IMR-90 (cell line): ENCODE results near the gene VTCN1. TPM values are rescaled to one million over a fixed set of nuclear protein-coding genes. Genes with fewer than 3 reads are reported as not detected.

Source experiments
- ATAC-seq: fragments of 200-7000 bp; cut with Tn5 transposase; 2 replicates; pipeline ENCODE4 v1.9.1; 2020; ENCODE audit warnings: low read depth, mild to moderate bottlenecking, moderate library complexity
- BruUV-seq: library from RNA; stranded (reverse); fragments of 400-500 nt; replicated peaks from 2 replicates; lab custom pipeline; 2021; lab: Mats Ljungman, UMichigan
- CTCF ChIA-PET: fragments of 300-600 bp; formaldehyde crosslinking; extraction: SDS; loops from one replicate; lab custom pipeline; 2021; ENCODE audit warnings: antibody characterized with exemption; lab: Yijun Ruan, JAX
- POLR2A ChIA-PET: fragments of 300-600 bp; sonication (Branson Sonifier 250); formaldehyde crosslinking; loops from one replicate; lab custom pipeline; 2022; ENCODE audit warnings: antibody characterized with exemption; ENCODE audit not compliant: unreplicated experiment; lab: Charles Lee
- DNase-seq: peaks from one replicate; pipeline ENCODE4 v3.0.0; 2013
- H2AFZ ChIP-seq: replicated peaks from 2 replicates; pipeline ENCODE3; 2013; ENCODE audit warnings: low read length, mild to moderate bottlenecking; ENCODE audit not compliant: poor library complexity
- H2AK5ac ChIP-seq: 2 replicates; pipeline ENCODE4 v1.6.1; 2013; ENCODE audit warnings: low read depth, low read length, inconsistent platforms
- H2AK9ac ChIP-seq: replicated peaks from 2 replicates; pipeline ENCODE3; 2013; ENCODE audit warnings: mild to moderate bottlenecking, low read depth, low read length, moderate library complexity; ENCODE audit not compliant: poor library complexity
- H2BK120ac ChIP-seq: 2 replicates; pipeline ENCODE4 v1.6.1; 2013; ENCODE audit warnings: low read depth, low read length, inconsistent platforms
- H2BK15ac ChIP-seq: 3 replicates; pipeline ENCODE4 v1.6.1; 2013; ENCODE audit warnings: low read depth, low read length, inconsistent platforms
- H2BK20ac ChIP-seq: 2 replicates; pipeline ENCODE4 v1.6.1; 2013; ENCODE audit warnings: low read depth, mild to moderate bottlenecking, inconsistent platforms, low read length, moderate library complexity
- H2BK5ac ChIP-seq: 2 replicates; pipeline ENCODE4 v1.6.1; 2013; ENCODE audit warnings: mild to moderate bottlenecking, low read depth, low read length, inconsistent platforms; ENCODE audit not compliant: poor library complexity, severe bottlenecking
- H3K14ac ChIP-seq: replicated peaks from 2 replicates; pipeline ENCODE4 v1.6.1; 2013; ENCODE audit warnings: low read depth, low read length, inconsistent platforms
- H3K18ac ChIP-seq: 2 replicates; pipeline ENCODE4 v1.6.1; 2013; ENCODE audit warnings: low read depth, low read length, control low read depth
- H3K23ac ChIP-seq: 2 replicates; pipeline ENCODE4 v1.6.1; 2013; ENCODE audit warnings: low read depth, low read length, inconsistent platforms
- H3K27ac ChIP-seq: 2 replicates; pipeline ENCODE4 v1.5.1; 2013; ENCODE audit warnings: mild to moderate bottlenecking, control low read depth, low read length; ENCODE audit not compliant: insufficient read depth
- H3K27me3 ChIP-seq: 2 replicates; pipeline ENCODE4 v1.6.1; 2013; ENCODE audit warnings: low read length; ENCODE audit not compliant: control insufficient read depth, insufficient read depth
- H3K36me3 ChIP-seq: 2 replicates; pipeline ENCODE4 v1.6.1; 2013; ENCODE audit warnings: low read length, mixed read lengths; ENCODE audit not compliant: control insufficient read depth, insufficient read depth
- H3K4ac ChIP-seq: 2 replicates; pipeline ENCODE4 v1.6.1; 2013; ENCODE audit warnings: low read depth, low read length, inconsistent platforms
- H3K4me1 ChIP-seq: 2 replicates; pipeline ENCODE4 v1.6.1; 2013; ENCODE audit warnings: low read length, mixed read lengths; ENCODE audit not compliant: control insufficient read depth, insufficient read depth
- H3K4me2 ChIP-seq: 2 replicates; pipeline ENCODE4 v1.6.1; 2013; ENCODE audit warnings: low read depth, mild to moderate bottlenecking, control low read depth, low read length, moderate library complexity
- H3K4me3 ChIP-seq: 2 replicates; pipeline ENCODE4 v1.5.1; 2013; ENCODE audit warnings: low read depth, mild to moderate bottlenecking, control low read depth, low read length, moderate library complexity; ENCODE audit not compliant: insufficient read depth
- H3K56ac ChIP-seq: 2 replicates; pipeline ENCODE4 v1.6.1; 2013; ENCODE audit warnings: low read length, inconsistent platforms; ENCODE audit not compliant: insufficient read depth; ENCODE audit errors: extremely low read depth
- H3K79me1 ChIP-seq, 2 experiments: 2 replicates each; pipeline ENCODE4 v1.6.1; 2013; ENCODE audit warnings: low read length in 2 of 2, inconsistent platforms in 1 of 2, low read depth in 1 of 2
- H3K9ac ChIP-seq: 2 replicates; pipeline ENCODE4 v1.6.1; 2013; ENCODE audit warnings: low read depth, low read length, control low read depth
- H3K9me1 ChIP-seq: 2 replicates; pipeline ENCODE4 v1.6.1; 2013; ENCODE audit warnings: low read length, inconsistent platforms; ENCODE audit not compliant: insufficient read depth
- H3K9me3 ChIP-seq: 2 replicates; pipeline ENCODE4 v1.6.1; 2013; ENCODE audit warnings: low read length; ENCODE audit not compliant: control insufficient read depth, insufficient read depth
- H4K20me1 ChIP-seq: 2 replicates; pipeline ENCODE4 v1.6.1; 2013; ENCODE audit warnings: low read length, inconsistent platforms; ENCODE audit not compliant: insufficient read depth
- H4K5ac ChIP-seq: 2 replicates; pipeline ENCODE4 v1.6.1; 2013; ENCODE audit warnings: mild to moderate bottlenecking, low read depth, low read length, control low read depth
- H4K8ac ChIP-seq, 2 experiments: 2 replicates each; pipeline ENCODE4 v1.6.1; 2013; ENCODE audit warnings: low read depth in 2 of 2, low read length in 2 of 2, control low read depth in 1 of 2, inconsistent platforms in 1 of 2
- H4K91ac ChIP-seq: 2 replicates; pipeline ENCODE4 v1.6.1; 2013; ENCODE audit warnings: low read depth, low read length, inconsistent platforms; ENCODE audit not compliant: insufficient read depth
- BHLHE40 ChIP-seq: fragments of 150-350 bp; IDR thresholded peaks from 2 replicates; pipeline ENCODE4 v1.6.1; 2016; ENCODE audit warnings: mild to moderate bottlenecking, low read depth, low read length
- CEBPB ChIP-seq: IDR thresholded peaks from 2 replicates; pipeline ENCODE4 v1.6.1; 2012; ENCODE audit warnings: low read depth, low read length, improper control_type of control experiment
- CHD1 ChIP-seq: IDR thresholded peaks from 2 replicates; pipeline ENCODE4 v1.6.1; 2012; ENCODE audit warnings: low read depth, low read length, improper control_type of control experiment
- FOS ChIP-seq: fragments of 150-350 bp; IDR thresholded peaks from 2 replicates; pipeline ENCODE4 v1.6.1; 2016; ENCODE audit warnings: low read depth, low read length
- MAFK ChIP-seq: IDR thresholded peaks from 2 replicates; pipeline ENCODE4 v1.6.1; 2012; ENCODE audit warnings: low read depth, low read length, improper control_type of control experiment
- MAZ ChIP-seq: IDR thresholded peaks from 2 replicates; pipeline ENCODE4 v1.6.1; 2012; ENCODE audit warnings: low read depth, mild to moderate bottlenecking, low read length, improper control_type of control experiment, moderate library complexity, borderline replicate concordance
- MXI1 ChIP-seq: IDR thresholded peaks from 2 replicates; pipeline ENCODE4 v1.6.1; 2012; ENCODE audit warnings: low read depth, mild to moderate bottlenecking, low read length, moderate library complexity, borderline replicate concordance
- NFE2L2 ChIP-seq: fragments of 150-350 bp; IDR thresholded peaks from 2 replicates; pipeline ENCODE4 v1.6.1; 2016; ENCODE audit warnings: low read depth, mild to moderate bottlenecking, low read length
- POLR2A ChIP-seq: IDR thresholded peaks from 2 replicates; pipeline ENCODE4 v1.6.1; 2012; ENCODE audit warnings: mild to moderate bottlenecking, low read depth, low read length
- RAD21 ChIP-seq: IDR thresholded peaks from 2 replicates; pipeline ENCODE4 v1.6.1; 2012; ENCODE audit warnings: low read length, improper control_type of control experiment
- RCOR1 ChIP-seq: IDR thresholded peaks from 2 replicates; pipeline ENCODE4 v1.6.1; 2012; ENCODE audit warnings: mild to moderate bottlenecking, low read length, improper control_type of control experiment; ENCODE audit not compliant: insufficient replicate concordance
- RFX5 ChIP-seq: IDR thresholded peaks from 2 replicates; pipeline ENCODE4 v1.8.0; 2012; ENCODE audit warnings: low read depth, mild to moderate bottlenecking, low read length, moderate library complexity
- SMC3 ChIP-seq: fragments of 150-350 bp; IDR thresholded peaks from 2 replicates; pipeline ENCODE4 v1.6.1; 2016; ENCODE audit warnings: low read depth, mild to moderate bottlenecking, antibody characterized with exemption, low read length, moderate library complexity
- WGBS, 2 experiments: methylation state at CpG; one replicate each; pipeline versions ENCODE4 v1.1.5 to v1.1.7; 2013; ENCODE audit warnings: missing lambda C conversion rate in 2 of 2; ENCODE audit not compliant: insufficient read length in 1 of 2; ENCODE audit errors: extremely low coverage in 2 of 2; 5-methylcytosine and 5-hydroxymethylcytosine counted together
- dilution Hi-C: fragments of 300-500 bp; cut with HindIII; formaldehyde crosslinking; loops from one replicate; pipeline ENCODE4 v1.14.3; 2018; ENCODE audit warnings: low sequenced_read_pairs; ENCODE audit not compliant: unreplicated experiment
- in situ Hi-C: fragments of 300-500 bp; cut with MboI; formaldehyde crosslinking; loops from 3 replicates; pipeline ENCODE4 v1.14.3; 2019; ENCODE audit warnings: low sequenced_read_pairs, inconsistent platforms, mixed read lengths
- intact Hi-C: fragments of 100-400 bp; cut with micrococcal nuclease; formaldehyde crosslinking; loops from 2 replicates; pipeline ENCODE4 v1.10.0; 2022
- polyA plus RNA-seq, 3 experiments: library from polyadenylated mRNA; depleted of rRNA; stranded (reverse); fragments of >200 nt; gene quantifications; 2 replicates each; pipeline ENCODE4 v1.2.3, GENCODE V29; 2012; ENCODE audit warnings: low replicate concordance in 1 of 3
- total RNA-seq: library from RNA; depleted of rRNA; stranded (reverse); fragments of >200 nt; gene quantifications from 2 replicates; pipeline ENCODE4 v1.2.3, GENCODE V29; 2012
- TF ChIP-seq, protein P1 (sequence below): fragments of 150-350 bp; IDR thresholded peaks from 2 replicates; pipeline ENCODE4 v1.6.1; 2017; ENCODE audit warnings: mild to moderate bottlenecking, antibody characterized with exemption, low read length, low read depth
- TF ChIP-seq, protein P2 (sequence below): conservative IDR thresholded peaks from 2 replicates; pipeline ENCODE4 v1.5.1; 2012; ENCODE audit warnings: mild to moderate bottlenecking, low read depth, low read length, improper control_type of control experiment
- TF ChIP-seq, protein P3 (sequence below): fragments of 150-350 bp; IDR thresholded peaks from 2 replicates; pipeline ENCODE4 v1.6.1; 2016; ENCODE audit warnings: low read depth, mild to moderate bottlenecking, low read length, moderate library complexity, borderline replicate concordance

VTCN1 gene
- total and polyA plus RNA-seq, 2 of the 4 experiments (the other 2 are of a cell fraction) = not detected

DNA sequence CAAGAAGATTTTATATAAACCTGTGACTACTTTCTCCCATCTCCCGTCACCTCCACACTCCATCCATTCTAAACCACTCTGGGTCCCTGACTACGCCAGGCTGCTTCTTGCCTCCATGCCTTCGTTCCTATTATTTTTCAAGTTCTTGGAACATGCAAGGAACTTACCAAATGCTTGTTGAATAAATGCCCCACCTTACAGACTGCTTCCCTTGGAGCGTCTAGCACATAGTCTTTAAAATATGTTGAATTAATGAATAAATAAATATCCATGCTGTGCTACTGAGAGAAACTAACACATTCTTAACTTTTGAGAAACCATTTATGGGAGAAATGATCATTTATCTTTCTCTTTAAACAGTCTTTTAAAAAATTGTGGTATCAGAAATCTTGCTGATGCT is 27.6 kb downstream of the VTCN1 start:
- in situ Hi-C loops (no loop called here), intact Hi-C loops (no loop called here), dilution Hi-C loops (no loop called here)
- no peak overlapping the region for H3K4ac ChIP-seq
- no peak overlapping the region for H3K14ac ChIP-seq
- ChIA-PET CTCF (no interaction called here), POLR2A (no interaction called here)
- no peak overlapping the region for H2BK5ac ChIP-seq
- H4K91ac ChIP-seq = no peak overlapping the region
- no peaks in the 10 kb centered on the region for H3K36me3 ChIP-seq
- no peak overlapping the region for H4K8ac ChIP-seq
- no peak overlapping the region for H2AK5ac ChIP-seq
- no peak overlapping the region for H2AK9ac ChIP-seq
- no peak overlapping the region for H3K4me2 ChIP-seq
- ATAC-seq (no peak), DNase-seq (no peak)
- no peak overlapping the region for H3K56ac ChIP-seq
- no peak overlapping the region for H2BK20ac ChIP-seq
- H3K79me1 ChIP-seq = no peaks in the 10 kb centered on the region
- H3K27me3 ChIP-seq = peaks cover 2% of the 10 kb centered on the region; the same call in 1 of the 2 replicates
- H3K4me1 ChIP-seq = peaks cover 3% of the 10 kb centered on the region; the same call in 1 of the 2 replicates
- no peak overlapping the region for H3K18ac ChIP-seq
- TF ChIP-seq POLR2A (no peak), RCOR1 (no peak), FOS (no peak), MAZ (no peak), BHLHE40 (no peak), CEBPB (no peak), NFE2L2 (no peak), SMC3 (no peak), RFX5 (no peak), CHD1 (no peak), MAFK (no peak), RAD21 (no peak), MXI1 (no peak)
- TF ChIP-seq, protein P1, sequence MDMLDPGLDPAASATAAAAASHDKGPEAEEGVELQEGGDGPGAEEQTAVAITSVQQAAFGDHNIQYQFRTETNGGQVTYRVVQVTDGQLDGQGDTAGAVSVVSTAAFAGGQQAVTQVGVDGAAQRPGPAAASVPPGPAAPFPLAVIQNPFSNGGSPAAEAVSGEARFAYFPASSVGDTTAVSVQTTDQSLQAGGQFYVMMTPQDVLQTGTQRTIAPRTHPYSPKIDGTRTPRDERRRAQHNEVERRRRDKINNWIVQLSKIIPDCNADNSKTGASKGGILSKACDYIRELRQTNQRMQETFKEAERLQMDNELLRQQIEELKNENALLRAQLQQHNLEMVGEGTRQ = no peak
- TF ChIP-seq, protein P2, sequence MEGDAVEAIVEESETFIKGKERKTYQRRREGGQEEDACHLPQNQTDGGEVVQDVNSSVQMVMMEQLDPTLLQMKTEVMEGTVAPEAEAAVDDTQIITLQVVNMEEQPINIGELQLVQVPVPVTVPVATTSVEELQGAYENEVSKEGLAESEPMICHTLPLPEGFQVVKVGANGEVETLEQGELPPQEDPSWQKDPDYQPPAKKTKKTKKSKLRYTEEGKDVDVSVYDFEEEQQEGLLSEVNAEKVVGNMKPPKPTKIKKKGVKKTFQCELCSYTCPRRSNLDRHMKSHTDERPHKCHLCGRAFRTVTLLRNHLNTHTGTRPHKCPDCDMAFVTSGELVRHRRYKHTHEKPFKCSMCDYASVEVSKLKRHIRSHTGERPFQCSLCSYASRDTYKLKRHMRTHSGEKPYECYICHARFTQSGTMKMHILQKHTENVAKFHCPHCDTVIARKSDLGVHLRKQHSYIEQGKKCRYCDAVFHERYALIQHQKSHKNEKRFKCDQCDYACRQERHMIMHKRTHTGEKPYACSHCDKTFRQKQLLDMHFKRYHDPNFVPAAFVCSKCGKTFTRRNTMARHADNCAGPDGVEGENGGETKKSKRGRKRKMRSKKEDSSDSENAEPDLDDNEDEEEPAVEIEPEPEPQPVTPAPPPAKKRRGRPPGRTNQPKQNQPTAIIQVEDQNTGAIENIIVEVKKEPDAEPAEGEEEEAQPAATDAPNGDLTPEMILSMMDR = no peak
- TF ChIP-seq, protein P3, sequence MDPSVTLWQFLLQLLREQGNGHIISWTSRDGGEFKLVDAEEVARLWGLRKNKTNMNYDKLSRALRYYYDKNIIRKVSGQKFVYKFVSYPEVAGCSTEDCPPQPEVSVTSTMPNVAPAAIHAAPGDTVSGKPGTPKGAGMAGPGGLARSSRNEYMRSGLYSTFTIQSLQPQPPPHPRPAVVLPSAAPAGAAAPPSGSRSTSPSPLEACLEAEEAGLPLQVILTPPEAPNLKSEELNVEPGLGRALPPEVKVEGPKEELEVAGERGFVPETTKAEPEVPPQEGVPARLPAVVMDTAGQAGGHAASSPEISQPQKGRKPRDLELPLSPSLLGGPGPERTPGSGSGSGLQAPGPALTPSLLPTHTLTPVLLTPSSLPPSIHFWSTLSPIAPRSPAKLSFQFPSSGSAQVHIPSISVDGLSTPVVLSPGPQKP = no peak
- H2BK120ac ChIP-seq = no peak overlapping the region
- no peak overlapping the region for H2BK15ac ChIP-seq
- H4K5ac ChIP-seq = no peak overlapping the region
- H3K4me3 ChIP-seq = no peak overlapping the region
- no peaks in the 10 kb centered on the region for H4K20me1 ChIP-seq
- no peak overlapping the region for H2AFZ ChIP-seq
- H3K23ac ChIP-seq = no peak overlapping the region
- WGBS, 2 experiments = no CpG with 5 or more reads among the region's 4 CpGs
- BruUV-seq = no TSS peak
- no peak overlapping the region for H3K27ac ChIP-seq
- H3K9me3 ChIP-seq = no peaks in the 10 kb centered on the region
- H3K9ac ChIP-seq = no peak overlapping the region
- peaks cover under 1% of the 10 kb centered on the region; the same call in 1 of the 2 replicates for H3K9me1 ChIP-seq
